Measurements from ENCODE around the gene KMT2B. TPM values are rescaled to one million over a fixed set of nuclear protein-coding genes. Genes with fewer than 3 reads are reported as not detected.
"Not testable (repeated sequence)": the region's sequence is repeated elsewhere in the genome, so short reads cannot be mapped to it uniquely, and the experiment has no call there.

Gene KMT2B
- total RNA-seq, 1 donor from 2014 or later: 70.2 TPM

DNA sequence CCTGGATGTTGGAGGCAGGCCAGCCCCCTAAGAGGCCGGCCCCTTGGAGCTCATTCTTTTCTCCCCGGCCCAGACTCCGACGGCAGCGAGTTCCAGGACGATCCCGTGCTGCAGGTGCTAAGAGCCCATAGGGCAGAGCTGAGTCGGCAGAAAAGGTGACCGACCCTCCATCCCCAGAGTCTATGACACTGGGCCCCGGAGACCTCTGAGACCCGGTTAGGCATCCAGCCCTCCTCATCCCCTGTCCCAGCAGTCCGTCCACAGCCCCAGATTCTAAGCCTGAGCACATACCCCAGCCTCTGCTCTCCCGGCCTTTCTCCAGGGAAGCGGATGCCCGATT lies 50.2 kb downstream of the KMT2B start:
- H3K27me3 Mint-ChIP-seq: peaks cover 5% of the 10 kb centered on the region
- peaks cover 2% of the 10 kb centered on the region for H3K4me1 Mint-ChIP-seq (ENCODE audit: low read depth)
- peaks cover 4% of the 10 kb centered on the region for H3K36me3 Mint-ChIP-seq (ENCODE audit: insufficient read depth)
- no peak overlapping the region for H3K4me3 Mint-ChIP-seq (ENCODE audit: low read depth)
- H3K9me3 Mint-ChIP-seq (ENCODE audit: low read depth): no peaks in the 10 kb centered on the region
- TF ChIP-seq, protein P1, sequence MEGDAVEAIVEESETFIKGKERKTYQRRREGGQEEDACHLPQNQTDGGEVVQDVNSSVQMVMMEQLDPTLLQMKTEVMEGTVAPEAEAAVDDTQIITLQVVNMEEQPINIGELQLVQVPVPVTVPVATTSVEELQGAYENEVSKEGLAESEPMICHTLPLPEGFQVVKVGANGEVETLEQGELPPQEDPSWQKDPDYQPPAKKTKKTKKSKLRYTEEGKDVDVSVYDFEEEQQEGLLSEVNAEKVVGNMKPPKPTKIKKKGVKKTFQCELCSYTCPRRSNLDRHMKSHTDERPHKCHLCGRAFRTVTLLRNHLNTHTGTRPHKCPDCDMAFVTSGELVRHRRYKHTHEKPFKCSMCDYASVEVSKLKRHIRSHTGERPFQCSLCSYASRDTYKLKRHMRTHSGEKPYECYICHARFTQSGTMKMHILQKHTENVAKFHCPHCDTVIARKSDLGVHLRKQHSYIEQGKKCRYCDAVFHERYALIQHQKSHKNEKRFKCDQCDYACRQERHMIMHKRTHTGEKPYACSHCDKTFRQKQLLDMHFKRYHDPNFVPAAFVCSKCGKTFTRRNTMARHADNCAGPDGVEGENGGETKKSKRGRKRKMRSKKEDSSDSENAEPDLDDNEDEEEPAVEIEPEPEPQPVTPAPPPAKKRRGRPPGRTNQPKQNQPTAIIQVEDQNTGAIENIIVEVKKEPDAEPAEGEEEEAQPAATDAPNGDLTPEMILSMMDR (IDR thresholded peaks at IDR 0.05; ENCODE audit: unreplicated experiment): no peak
- no peak for DNase-seq (ENCODE audit: low spot score, unreplicated experiment)
- no peak overlapping the region for H3K27ac Mint-ChIP-seq

DNA sequence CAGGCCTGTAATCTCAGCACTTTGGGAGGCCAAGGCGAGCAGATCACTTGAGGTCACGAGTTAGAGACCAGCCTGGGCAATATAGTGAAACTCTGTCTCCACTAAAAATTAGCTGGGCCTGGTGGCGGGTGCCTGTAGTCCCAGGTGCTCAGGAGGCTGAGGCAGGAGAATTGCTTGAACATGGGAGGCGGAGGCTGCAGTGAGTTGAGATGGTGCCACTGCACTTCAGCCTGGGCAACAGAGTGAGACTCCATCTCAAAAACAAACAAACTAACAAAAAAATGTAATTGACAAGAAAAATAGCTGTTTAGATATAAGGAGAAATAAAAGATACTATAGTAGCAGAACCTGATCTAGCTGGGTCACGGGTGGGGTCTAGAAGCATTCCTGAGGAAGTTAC lies 54.6 kb downstream of the KMT2B start:
- H3K27ac Mint-ChIP-seq; H3K36me3 Mint-ChIP-seq (ENCODE audit: insufficient read depth); H3K4me3 Mint-ChIP-seq (ENCODE audit: low read depth); H3K9me3 Mint-ChIP-seq (ENCODE audit: low read depth); DNase-seq (ENCODE audit: low spot score, unreplicated experiment); H3K4me1 Mint-ChIP-seq (ENCODE audit: low read depth): not testable (repeated sequence)
- H3K27me3 Mint-ChIP-seq: peaks cover 25% of the 10 kb centered on the region

DNA sequence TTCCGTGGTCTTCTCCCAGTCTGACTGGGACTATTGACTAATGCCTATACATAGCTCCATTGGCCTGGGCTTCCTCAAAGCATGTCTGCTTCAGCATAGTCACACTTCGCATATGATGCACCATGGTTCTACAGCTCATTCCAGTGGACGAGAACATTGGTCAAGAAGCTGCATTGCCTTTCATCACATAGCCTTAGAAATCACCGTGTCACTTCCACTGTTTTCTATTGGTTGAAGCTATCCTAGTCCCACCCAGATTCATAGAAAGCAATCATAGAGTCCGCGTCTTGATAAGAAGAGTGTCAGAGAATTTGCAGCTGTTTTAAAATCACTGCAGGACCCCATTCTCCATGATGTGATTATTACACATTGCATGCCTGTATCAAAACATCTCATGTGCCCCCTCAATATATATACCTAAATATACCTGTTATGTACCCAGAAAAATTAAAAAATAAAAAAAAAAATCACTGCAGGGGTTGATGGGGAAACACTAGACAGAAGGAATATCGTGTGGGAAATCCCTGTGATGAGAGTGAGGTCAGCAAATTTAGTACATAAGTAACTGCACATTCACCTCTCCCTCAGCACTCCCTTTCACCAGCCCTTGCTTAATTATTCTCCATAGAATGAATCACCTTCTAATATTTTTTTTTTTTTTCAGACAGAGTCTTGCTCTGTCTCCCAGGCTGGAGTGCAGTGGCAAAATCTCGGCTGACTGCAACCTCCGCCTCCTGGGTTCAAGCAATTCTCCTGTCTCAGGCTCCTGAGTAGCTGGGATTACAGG lies 55.4 kb downstream of the KMT2B start:
- Mint-ChIP-seq H3K4me3 (ENCODE audit: low read depth) (no peak overlapping the region), H3K27ac (no peak overlapping the region), H3K27me3 (peaks cover 30% of the 10 kb centered on the region), H3K9me3 (ENCODE audit: low read depth) (no peaks in the 10 kb centered on the region), H3K4me1 (ENCODE audit: low read depth) (peaks cover 7% of the 10 kb centered on the region), H3K36me3 (ENCODE audit: insufficient read depth) (peaks cover 2% of the 10 kb centered on the region)
- DNase-seq (ENCODE audit: low spot score, unreplicated experiment): no peak
- TF ChIP-seq, protein P1 (IDR thresholded peaks at IDR 0.05; ENCODE audit: unreplicated experiment): no peak

DNA sequence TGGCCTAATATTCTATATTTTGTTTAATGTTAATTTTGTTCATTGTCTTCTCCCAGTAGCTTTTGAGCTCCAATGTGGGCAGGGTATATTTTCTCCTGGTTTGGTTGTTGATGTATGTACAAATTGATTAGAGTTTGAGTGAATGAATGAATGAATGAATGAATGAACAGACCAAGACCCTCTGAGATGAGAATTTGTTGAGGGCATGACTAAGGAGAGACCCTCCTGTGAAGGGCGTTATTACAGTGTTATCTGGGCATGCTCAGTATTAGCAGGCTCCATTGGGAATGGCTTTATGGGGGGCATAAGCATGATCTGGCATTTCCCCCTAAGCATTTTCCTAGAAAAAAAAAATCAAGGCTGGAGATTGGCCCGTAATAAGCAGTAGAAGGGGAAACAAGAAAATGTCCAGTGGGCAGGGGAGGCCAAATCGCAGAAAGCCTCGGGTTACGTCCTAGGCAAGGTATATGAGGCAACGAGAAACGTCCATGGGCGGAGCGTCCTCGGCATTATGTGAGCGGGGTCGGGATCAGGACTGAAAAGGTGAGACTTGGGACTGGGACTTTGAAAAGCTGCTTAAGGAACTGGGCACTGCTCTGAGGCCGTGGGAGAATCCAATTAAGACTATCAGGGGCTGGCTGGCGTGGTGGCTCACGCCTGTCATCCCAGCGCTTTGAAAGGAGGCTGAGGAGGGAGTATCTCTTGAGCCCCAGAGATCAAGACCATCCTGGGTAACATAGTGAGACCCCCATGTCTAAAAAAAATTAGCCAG lies 56.7 kb downstream of the KMT2B start:
- H3K4me1 Mint-ChIP-seq (ENCODE audit: low read depth): peaks cover 7% of the 10 kb centered on the region
- no peaks in the 10 kb centered on the region for H3K9me3 Mint-ChIP-seq (ENCODE audit: low read depth)
- H3K36me3 Mint-ChIP-seq (ENCODE audit: insufficient read depth): peaks cover 2% of the 10 kb centered on the region
- H3K4me3 Mint-ChIP-seq (ENCODE audit: low read depth): peak overlapping the region; percentile 72
- no peak overlapping the region for H3K27ac Mint-ChIP-seq
- H3K27me3 Mint-ChIP-seq: peaks cover 30% of the 10 kb centered on the region
- DNase-seq (ENCODE audit: low spot score, unreplicated experiment): no peak
- TF ChIP-seq, protein P1 (IDR thresholded peaks at IDR 0.05; ENCODE audit: unreplicated experiment): no peak

DNA sequence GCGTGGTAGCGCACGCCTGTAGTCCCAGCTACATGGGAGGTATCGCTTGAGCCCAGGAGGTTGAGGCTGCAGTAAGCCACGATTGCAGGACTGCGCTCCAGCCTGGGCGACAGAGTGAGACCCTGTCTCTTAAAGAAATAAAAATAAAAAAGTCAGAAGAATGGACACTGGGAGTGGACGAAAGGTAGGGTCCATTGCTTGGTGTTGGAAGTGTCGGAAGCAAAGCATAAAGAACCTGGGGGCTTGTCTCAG lies 57.2 kb downstream of the KMT2B start:
- H3K4me1 Mint-ChIP-seq (ENCODE audit: low read depth): peaks cover 7% of the 10 kb centered on the region
- H3K9me3 Mint-ChIP-seq (ENCODE audit: low read depth): no peaks in the 10 kb centered on the region
- DNase-seq (ENCODE audit: low spot score, unreplicated experiment): no peak
- TF ChIP-seq, protein P1 (IDR thresholded peaks at IDR 0.05; ENCODE audit: unreplicated experiment): no peak
- H3K27me3 Mint-ChIP-seq: peaks cover 30% of the 10 kb centered on the region
- H3K27ac Mint-ChIP-seq: no peak overlapping the region
- peak overlapping the region; percentile 72 for H3K4me3 Mint-ChIP-seq (ENCODE audit: low read depth)
- peaks cover 4% of the 10 kb centered on the region for H3K36me3 Mint-ChIP-seq (ENCODE audit: insufficient read depth)
